Glutamatergic neuron (in vitro differentiated cells): ENCODE measurements around the gene ACOXL. TPM values are rescaled to one million over a fixed set of nuclear protein-coding genes. Genes with fewer than 3 reads are reported as not detected.
"Not testable (repeated sequence)": the region's sequence is repeated elsewhere in the genome, so short reads cannot be mapped to it uniquely, and the experiment has no call there.

ENCODE experiments used
- DNase-seq: peaks from one replicate; pipeline ENCODE4 v3.0.0; 2022
- H3K27ac Mint-ChIP-seq: one replicate; pipeline ENCODE4 v1.8.0; 2020; ENCODE audit warnings: mild to moderate bottlenecking, mixed read lengths, inconsistent platforms; ENCODE audit not compliant: unreplicated experiment
- H3K27me3 Mint-ChIP-seq: one replicate; pipeline ENCODE4 v1.8.0; 2020; ENCODE audit warnings: mild to moderate bottlenecking, moderate library complexity, mixed read lengths, inconsistent platforms; ENCODE audit not compliant: unreplicated experiment
- H3K36me3 Mint-ChIP-seq: one replicate; pipeline ENCODE4 v1.8.0; 2020; ENCODE audit warnings: mild to moderate bottlenecking, mixed read lengths, inconsistent platforms; ENCODE audit not compliant: unreplicated experiment
- H3K4me1 Mint-ChIP-seq: one replicate; pipeline ENCODE4 v1.8.0; 2020; ENCODE audit warnings: mild to moderate bottlenecking, low read depth, mixed read lengths, inconsistent platforms; ENCODE audit not compliant: unreplicated experiment
- H3K4me3 Mint-ChIP-seq: one replicate; pipeline ENCODE4 v1.8.0; 2020; ENCODE audit warnings: mild to moderate bottlenecking, mixed read lengths, inconsistent platforms; ENCODE audit not compliant: unreplicated experiment
- H3K9me3 Mint-ChIP-seq: one replicate; pipeline ENCODE4 v1.8.0; 2020; ENCODE audit warnings: mild to moderate bottlenecking, moderate library complexity, mixed read lengths, inconsistent platforms; ENCODE audit not compliant: unreplicated experiment
- CTCF ChIP-seq: fragments of 200-600 bp; sonication (generic); IDR thresholded peaks from one replicate; pipeline ENCODE4 v1.5.0; 2021; ENCODE audit not compliant: partially characterized antibody, unreplicated experiment
- total RNA-seq: library from RNA; stranded (reverse); fragmentation: NEBNext Ultra II Directional; extraction: Animal tissue kit (Norgen Biotek cat#: 25700); gene quantifications from one replicate; pipeline ENCODE4 v1.2.1, GENCODE V29; 2021; ENCODE audit not compliant: unreplicated experiment

Gene ACOXL
- total RNA-seq, 1 donor from 2014 or later, result 1.4 TPM

DNA sequence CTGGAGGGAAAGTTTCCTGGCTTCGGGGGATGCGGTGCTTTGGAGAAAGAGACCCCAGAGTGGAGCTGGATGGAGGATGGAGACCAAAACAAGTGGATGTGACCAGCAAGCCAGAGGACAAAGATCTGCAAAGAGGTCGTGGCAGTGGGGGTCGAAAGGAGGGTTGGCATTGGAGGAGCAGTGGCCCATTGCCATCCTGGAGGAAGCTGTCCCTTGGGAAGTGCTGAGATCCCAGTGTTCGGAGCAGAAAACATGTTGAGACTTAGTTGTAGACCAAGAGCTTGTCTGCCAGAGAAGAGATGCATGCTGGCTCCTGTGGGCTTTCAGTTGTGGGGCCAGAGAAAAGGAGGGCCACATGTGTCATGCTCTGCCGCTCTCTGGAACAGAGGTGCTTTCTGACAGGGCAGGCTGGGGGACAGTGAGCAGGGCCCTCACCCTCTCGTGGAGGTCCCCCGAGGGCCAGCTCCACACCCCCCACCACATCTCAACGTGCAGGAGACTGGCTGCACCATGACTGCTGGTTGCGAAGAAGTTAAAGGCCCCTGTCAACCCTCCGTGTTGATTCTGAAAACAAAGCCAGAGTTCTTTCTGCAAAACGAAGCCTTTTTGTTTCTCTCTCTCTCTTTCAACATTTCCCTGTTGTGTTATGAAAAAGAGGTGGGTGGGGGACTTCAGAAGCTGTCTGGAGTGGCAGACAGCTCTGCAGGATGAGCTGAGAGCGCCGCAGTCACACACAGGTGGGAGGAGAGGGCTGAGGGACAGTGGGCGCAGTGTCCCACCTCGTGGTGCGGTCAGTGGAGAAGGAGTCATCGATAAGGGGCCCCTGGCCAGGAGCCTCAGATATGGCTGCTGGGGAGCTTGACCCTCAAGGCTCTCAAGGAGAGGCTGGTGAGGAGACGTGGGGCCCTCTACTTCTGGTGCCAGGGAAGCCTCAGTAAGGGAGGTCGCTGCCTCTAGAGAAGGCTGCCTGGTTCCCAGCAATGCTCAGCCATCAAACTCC, 310.7 kb downstream of the ACOXL start:
- H3K27ac Mint-ChIP-seq, result no peak overlapping the region
- no peak overlapping the region for H3K4me3 Mint-ChIP-seq

GRCh38 chr2:111044066-111044465, 311.7 kb downstream of the ACOXL start:
- H3K4me3 Mint-ChIP-seq, result no peak overlapping the region
- TF ChIP-seq CTCF, result no peak
- peaks cover 11% of the 10 kb centered on the region for H3K4me1 Mint-ChIP-seq
- peaks cover 16% of the 10 kb centered on the region for H3K27me3 Mint-ChIP-seq
- DNase-seq, result no peak
- no peak overlapping the region for H3K27ac Mint-ChIP-seq
- peaks cover 13% of the 10 kb centered on the region for H3K9me3 Mint-ChIP-seq
- H3K36me3 Mint-ChIP-seq, result peaks cover 8% of the 10 kb centered on the region

More for the DNA sequence above, 310.7 kb downstream of the ACOXL start:
- Mint-ChIP-seq H3K27me3 (peaks cover 14% of the 10 kb centered on the region), H3K9me3 (peaks cover 13% of the 10 kb centered on the region), H3K36me3 (peaks cover 8% of the 10 kb centered on the region), H3K4me1 (peaks cover 16% of the 10 kb centered on the region)
- TF ChIP-seq CTCF, result no peak
- DNase-seq, result no peak

GRCh38 chr2:111045236-111045635, 312.9 kb downstream of the ACOXL start:
- not testable (repeated sequence) for DNase-seq, H3K27ac Mint-ChIP-seq, H3K36me3 Mint-ChIP-seq, H3K4me1 Mint-ChIP-seq, H3K4me3 Mint-ChIP-seq
- Mint-ChIP-seq H3K9me3 (peaks cover 13% of the 10 kb centered on the region), H3K27me3 (peaks cover 16% of the 10 kb centered on the region)

DNA sequence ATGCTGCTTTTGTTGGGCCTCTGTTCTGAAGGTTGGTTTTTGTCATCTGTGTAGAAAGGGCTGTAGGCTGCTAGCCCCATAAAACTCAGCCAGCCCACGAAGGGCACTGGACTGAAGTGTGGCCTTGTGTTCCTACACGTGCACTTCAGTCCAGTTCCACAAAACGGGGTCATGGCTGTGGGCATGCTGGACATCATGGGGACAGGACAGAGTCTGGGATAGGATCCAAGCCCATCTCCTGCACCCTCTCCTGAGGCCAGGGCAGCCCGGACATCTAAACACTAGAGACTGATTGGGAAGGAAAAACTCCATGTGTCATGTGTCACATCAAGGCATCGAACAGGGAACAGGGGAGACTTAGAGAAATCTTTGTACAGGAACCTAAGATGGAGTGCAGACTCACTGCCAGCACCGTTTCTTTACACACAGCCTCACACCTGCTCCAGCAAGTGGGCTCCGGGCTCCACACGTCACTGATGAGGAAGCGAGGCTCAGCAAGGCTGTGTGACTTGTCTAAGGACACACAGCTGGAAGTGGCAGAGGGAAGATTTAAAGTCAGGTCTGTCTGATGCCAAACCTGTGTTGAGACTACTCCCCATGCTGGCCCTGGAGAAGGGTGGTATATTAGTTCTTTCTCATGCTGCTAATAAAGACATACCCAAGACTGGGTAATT, 313.5 kb downstream of the ACOXL start:
- no peak overlapping the region for H3K4me3 Mint-ChIP-seq

More for the DNA sequence above, 313.5 kb downstream of the ACOXL start:
- no peak for TF ChIP-seq CTCF
- no peaks in the 10 kb centered on the region for H3K4me1 Mint-ChIP-seq
- peaks cover 8% of the 10 kb centered on the region for H3K36me3 Mint-ChIP-seq
- no peak for DNase-seq
- peaks cover 11% of the 10 kb centered on the region for H3K9me3 Mint-ChIP-seq
- H3K27ac Mint-ChIP-seq, result no peak overlapping the region
- H3K27me3 Mint-ChIP-seq, result peaks cover 16% of the 10 kb centered on the region
